GM12891 (cell line): ENCODE data around the gene ADCY2.

Source experiments
- PAX5 ChIP-seq: IDR thresholded peaks from 2 replicates; pipeline ENCODE4 v1.6.1; 2011; ENCODE audit warnings: low read length, moderate library complexity, mild to moderate bottlenecking; ENCODE audit not compliant: insufficient read depth, severe bottlenecking
- POLR2A ChIP-seq: IDR thresholded peaks from 2 replicates; pipeline ENCODE4 v1.6.1; 2011; ENCODE audit warnings: low read depth, low read length, control low read depth
- POLR2AphosphoS5 ChIP-seq: IDR thresholded peaks from 2 replicates; pipeline ENCODE4 v1.6.1; 2011; ENCODE audit warnings: low read depth, low read length, control low read depth
- SPI1 ChIP-seq: IDR thresholded peaks from 2 replicates; pipeline ENCODE4 v1.6.1; 2011; ENCODE audit warnings: low read depth, low read length, control low read depth
- TAF1 ChIP-seq: IDR thresholded peaks from 2 replicates; pipeline ENCODE4 v1.6.1; 2011; ENCODE audit warnings: low read depth, low read length, control low read depth

GRCh38 chr5:7493622-7494021, 97.7 kb downstream of the ADCY2 start:
- 0 out of 2 replicates have a peak, but pooled peaks have one; percentile 12 for TF ChIP-seq SPI1
- TF ChIP-seq POLR2AphosphoS5, result no peak
- TF ChIP-seq POLR2A, result no peak
- no peak for TF ChIP-seq TAF1
- no peak for TF ChIP-seq PAX5
